Epithelial cell of esophagus (primary cell): ENCODE measurements around the gene EPC2.

Source experiments
- DNase-seq: peaks from one replicate; pipeline ENCODE4 v3.0.0; 2010; ENCODE audit warnings: low read depth
- H3K4me3 ChIP-seq: 2 replicates; pipeline ENCODE4 v1.5.1; 2011; ENCODE audit warnings: mild to moderate bottlenecking, low read length, control low read depth
- TF ChIP-seq, protein P1 (sequence below): IDR thresholded peaks from 2 replicates; pipeline ENCODE4 v1.5.1; 2011; ENCODE audit warnings: low read depth, mild to moderate bottlenecking, low read length, control low read depth, inconsistent platforms; ENCODE audit not compliant: insufficient read depth; ENCODE audit errors: missing control alignments

The EPC2 gene

GRCh38 chr2:148726228-148726627, 81.7 kb downstream of the EPC2 start:
- no peak overlapping the region for H3K4me3 ChIP-seq
- TF ChIP-seq, protein P1, sequence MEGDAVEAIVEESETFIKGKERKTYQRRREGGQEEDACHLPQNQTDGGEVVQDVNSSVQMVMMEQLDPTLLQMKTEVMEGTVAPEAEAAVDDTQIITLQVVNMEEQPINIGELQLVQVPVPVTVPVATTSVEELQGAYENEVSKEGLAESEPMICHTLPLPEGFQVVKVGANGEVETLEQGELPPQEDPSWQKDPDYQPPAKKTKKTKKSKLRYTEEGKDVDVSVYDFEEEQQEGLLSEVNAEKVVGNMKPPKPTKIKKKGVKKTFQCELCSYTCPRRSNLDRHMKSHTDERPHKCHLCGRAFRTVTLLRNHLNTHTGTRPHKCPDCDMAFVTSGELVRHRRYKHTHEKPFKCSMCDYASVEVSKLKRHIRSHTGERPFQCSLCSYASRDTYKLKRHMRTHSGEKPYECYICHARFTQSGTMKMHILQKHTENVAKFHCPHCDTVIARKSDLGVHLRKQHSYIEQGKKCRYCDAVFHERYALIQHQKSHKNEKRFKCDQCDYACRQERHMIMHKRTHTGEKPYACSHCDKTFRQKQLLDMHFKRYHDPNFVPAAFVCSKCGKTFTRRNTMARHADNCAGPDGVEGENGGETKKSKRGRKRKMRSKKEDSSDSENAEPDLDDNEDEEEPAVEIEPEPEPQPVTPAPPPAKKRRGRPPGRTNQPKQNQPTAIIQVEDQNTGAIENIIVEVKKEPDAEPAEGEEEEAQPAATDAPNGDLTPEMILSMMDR = no peak
- DNase-seq = no peak

GRCh38 chr2:148730085-148730484, 85.5 kb downstream of the EPC2 start:
- TF ChIP-seq, protein P1 = no peak
- H3K4me3 ChIP-seq = no peak overlapping the region
- DNase-seq = no peak

DNA sequence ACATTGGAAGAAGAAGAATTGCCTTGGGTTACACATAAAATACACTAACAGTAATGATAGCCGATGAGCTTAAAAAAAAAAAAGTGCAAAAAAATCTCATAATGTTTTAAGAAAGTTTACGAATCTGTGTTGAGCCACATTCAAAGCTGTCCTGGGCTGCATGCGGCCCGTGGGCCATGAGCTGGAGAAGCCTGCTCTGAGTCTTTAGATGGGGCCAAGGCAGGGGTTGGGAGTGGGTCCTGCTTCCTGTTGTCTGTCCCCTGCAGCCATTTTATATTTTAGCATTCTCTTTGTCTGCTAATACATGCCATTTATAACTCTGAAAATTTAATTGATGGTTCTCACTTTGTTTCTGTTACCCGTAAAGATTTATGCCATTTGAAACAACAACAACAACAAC, 93.2 kb downstream of the EPC2 start:
- DNase-seq = no peak

GRCh38 chr2:148739454-148740105, 95.0 kb downstream of the EPC2 start:
- DNase-seq = no peak
- TF ChIP-seq, protein P1 = no peak
- H3K4me3 ChIP-seq = no peak overlapping the region

More for the DNA sequence above, 93.2 kb downstream of the EPC2 start:
- no peak overlapping the region for H3K4me3 ChIP-seq
- TF ChIP-seq, protein P1 = no peak

GRCh38 chr2:148742373-148742772, 97.8 kb downstream of the EPC2 start:
- TF ChIP-seq, protein P1 = no peak
- no peak overlapping the region for H3K4me3 ChIP-seq
- peak; percentile 67 for DNase-seq

GRCh38 chr2:148745151-148745851, 100.8 kb downstream of the EPC2 start:
- H3K4me3 ChIP-seq = no peak overlapping the region
- TF ChIP-seq, protein P1 = no peak
- DNase-seq = peak; percentile 22
